A549 treated with AZD9567 at 1 μM for 4 hours (cell line): ENCODE results near the gene HYOU1. TPM values are rescaled to one million over a fixed set of nuclear protein-coding genes. Genes with fewer than 3 reads are reported as not detected.

ENCODE experiments used
- total RNA-seq: library from RNA; stranded (reverse); fragments of 200-300 nt; extraction: Qiagen RNA extraction; gene quantifications from 5 replicates; pipeline ENCODE4 v1.2.3, GENCODE V29; 2022; ENCODE audit not compliant: insufficient read depth

Gene HYOU1
- total RNA-seq: 32.2 to 51.1 TPM (median 49.6 TPM) in 5 replicates

GRCh38 chr11:119057000-119057769 is at the start of gene HYOU1:
Gene HYOU1, minus strand, starts transcription at chr11:119057205. Its CDS starts 1,045 bp downstream, at chr11:119056160.

GRCh38 chr11:119101759-119102423 is 44.9 kb upstream of the HYOU1 start, which contains the start of gene DPAGT1:
Gene DPAGT1, minus strand, starts transcription at chr11:119101853. Its CDS starts 198 bp downstream, at chr11:119101655.

GRCh38 chr11:119084663-119085436 is 27.8 kb upstream of the HYOU1 start, which contains the start of gene HMBS:
Gene HMBS, plus strand, starts transcription at chr11:119084881. Its CDS starts 153 bp downstream, at chr11:119085034.

GRCh38 chr11:119067371-119068222 is 10.6 kb upstream of the HYOU1 start, which contains the start of gene VPS11:
Gene VPS11, plus strand, starts transcription at chr11:119067818. Its CDS starts 6 bp downstream, at chr11:119067824.

GRCh38 chr11:119030329-119031047 is 26.5 kb downstream of the HYOU1 start, which contains the start of gene SLC37A4:
Gene SLC37A4, minus strand, starts transcription at chr11:119030877.

DNA sequence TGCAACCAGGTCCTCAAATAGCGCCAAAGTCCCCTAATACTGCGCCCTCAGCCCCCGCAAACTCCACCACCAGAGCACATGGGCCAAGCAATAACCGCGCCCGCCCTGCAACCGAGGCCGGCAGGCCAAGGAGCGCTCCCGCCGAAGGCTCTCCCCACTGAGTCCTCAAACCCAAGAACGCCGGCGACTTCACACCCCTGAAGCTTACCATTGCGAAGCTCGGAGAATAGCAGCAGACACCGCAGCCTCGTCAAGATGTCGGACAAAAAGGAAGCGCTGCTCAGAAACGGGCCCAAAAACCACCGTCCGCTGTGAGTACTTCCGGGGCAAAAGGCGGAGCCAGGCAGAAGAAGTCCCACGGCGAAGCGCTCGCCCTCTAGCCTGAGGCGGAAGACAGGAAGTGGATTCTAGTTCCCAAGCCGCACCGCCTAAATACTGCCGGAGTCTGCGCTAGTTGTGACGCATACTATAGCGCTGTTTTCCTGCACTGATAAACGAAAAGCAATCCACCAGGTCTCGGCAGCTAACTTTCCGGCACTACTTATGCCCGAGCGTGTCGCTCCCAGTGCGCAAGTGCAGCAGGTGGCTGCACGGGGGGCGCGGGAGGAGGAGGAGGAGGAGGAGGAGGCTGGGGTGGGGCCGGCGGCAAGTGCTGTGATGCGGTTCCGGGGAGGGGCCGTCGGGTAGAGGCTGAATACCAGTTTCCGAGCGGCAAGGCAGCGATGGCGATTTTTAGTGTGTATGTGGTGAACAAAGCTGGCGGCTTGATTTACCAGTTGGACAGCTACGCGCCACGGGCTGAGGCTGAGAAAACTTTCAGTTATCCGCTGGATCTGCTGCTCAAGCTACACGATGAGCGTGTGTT is 38.7 kb downstream of the HYOU1 start, which contains the start of the genes RPS25 and TRAPPC4:
Gene RPS25, minus strand, starts transcription at position 270 of the 865 bp plus-strand sequence. Its CDS starts 59 bp downstream, at position 211.
Gene TRAPPC4, plus strand, starts transcription at position 693 of the 865 bp plus-strand sequence. Its CDS starts 30 bp downstream, at position 723.

DNA sequence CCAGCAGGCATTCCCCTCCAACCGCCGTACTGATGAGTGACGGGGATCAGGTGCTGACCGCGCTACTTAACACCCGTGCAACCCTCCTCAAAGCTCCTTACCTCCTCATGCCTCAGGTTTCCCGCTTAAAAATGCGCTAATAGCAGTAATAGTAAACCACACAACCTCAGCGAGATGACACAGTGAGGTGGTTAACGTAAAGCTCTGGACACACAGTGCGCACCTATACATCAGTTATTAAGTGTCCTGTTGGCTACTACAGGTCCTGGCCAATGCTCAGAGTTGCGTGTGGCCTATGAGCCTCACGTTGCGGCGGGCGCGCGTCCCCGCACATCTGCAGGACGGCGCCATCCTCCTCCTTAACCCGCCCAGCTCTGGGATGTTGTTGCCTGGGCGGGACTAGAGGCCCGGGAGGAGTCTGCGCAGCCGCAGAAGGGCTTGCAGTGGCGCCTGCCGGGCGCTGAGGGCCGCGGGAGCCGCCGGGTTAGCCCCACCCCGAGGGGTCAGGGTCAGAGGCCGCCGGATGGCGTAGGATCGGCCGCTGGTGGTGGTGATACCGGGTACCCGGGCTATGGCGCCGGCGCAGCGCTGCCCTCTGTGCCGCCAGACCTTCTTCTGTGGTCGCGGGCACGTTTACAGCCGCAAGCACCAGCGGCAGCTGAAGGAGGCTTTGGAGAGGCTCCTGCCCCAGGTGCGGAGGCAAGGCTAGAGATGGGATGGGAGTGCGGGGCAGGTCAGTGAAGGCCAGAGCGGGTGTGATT is 59.2 kb downstream of the HYOU1 start, which contains the start of gene CENATAC:
Gene CENATAC, plus strand, starts transcription at position 512 of the 761 bp plus-strand sequence. Its CDS starts 60 bp downstream, at position 572.

Other genes with a start within 250 kb of the HYOU1 start
- 0.13 to 0.38 TPM (median 0.23 TPM) in 4 of 5 replicates, not detected in the other for gene CXCR5, start 173.3 kb downstream of the HYOU1 start, total RNA-seq
- gene BCL9L, start 131.3 kb downstream of the HYOU1 start, total RNA-seq: 145 to 208 TPM (median 198 TPM) in 5 replicates
- 0.88 to 1.1 TPM (median 1.1 TPM) in 4 of 5 replicates, not detected in the other for gene UPK2, start 100.9 kb downstream of the HYOU1 start, total RNA-seq
- gene FOXR1, start 85.4 kb downstream of the HYOU1 start, total RNA-seq: not detected in 5 replicates
- gene CENATAC, start 59.1 kb downstream of the HYOU1 start, total RNA-seq: 6.9 to 17.3 TPM (median 11.7 TPM) in 5 replicates
- gene RPS25, start 38.9 kb downstream of the HYOU1 start, total RNA-seq: 736 to 844 TPM (median 814 TPM) in 5 replicates
- gene TRAPPC4, start 38.4 kb downstream of the HYOU1 start, total RNA-seq: 40.5 to 69.1 TPM (median 67.9 TPM) in 5 replicates
- gene SLC37A4, start 26.3 kb downstream of the HYOU1 start, total RNA-seq: 11.4 to 15.4 TPM (median 11.6 TPM) in 5 replicates
- 10.3 to 12.9 TPM (median 11.5 TPM) in 5 replicates for gene VPS11, start 10.6 kb upstream of the HYOU1 start, total RNA-seq
- gene HMBS, start 27.7 kb upstream of the HYOU1 start, total RNA-seq: 47.1 to 88.1 TPM (median 50.1 TPM) in 5 replicates
- 37.0 to 59.2 TPM (median 41.2 TPM) in 5 replicates for gene DPAGT1, start 44.6 kb upstream of the HYOU1 start, total RNA-seq
- 6.0 to 9.1 TPM (median 7.1 TPM) in 5 replicates for gene C2CD2L, start 50.1 kb upstream of the HYOU1 start, total RNA-seq
- gene HINFP, start 64.4 kb upstream of the HYOU1 start, total RNA-seq: 8.9 to 11.4 TPM (median 10.7 TPM) in 5 replicates
- 0.26 to 0.41 TPM (median 0.28 TPM) in 4 of 5 replicates, not detected in the other for gene ABCG4, start 91.8 kb upstream of the HYOU1 start, total RNA-seq
- 5.7 to 12.2 TPM (median 10.1 TPM) in 5 replicates for gene NLRX1, start 111.5 kb upstream of the HYOU1 start, total RNA-seq
- gene NHERF4, start 128.3 kb upstream of the HYOU1 start, total RNA-seq: 0.07 to 0.21 TPM (median 0.10 TPM) in 4 of 5 replicates, not detected in the other
- gene CBL, start 149.1 kb upstream of the HYOU1 start, total RNA-seq: 6.6 to 8.6 TPM (median 8.3 TPM) in 5 replicates